GM11168 (cell line): ENCODE results near the gene MDH1.
"Not testable (repeated sequence)": the region's sequence is repeated elsewhere in the genome, so short reads cannot be mapped to it uniquely, and the experiment has no call there.

Experiments
- in situ Hi-C: fragments of 300-500 bp; cut with MboI; formaldehyde crosslinking; loops from one replicate; pipeline ENCODE4 v1.12.0; 2022; ENCODE audit warnings: low sequenced_read_pairs; ENCODE audit not compliant: unreplicated experiment

MDH1 gene

GRCh38 chr2:63588385-63589147 is at the start of gene MDH1, which contains the start of gene WDPCP:
TSS of gene MDH1 (plus strand) at chr2:63588963. CDS start at chr2:63589044, 81 bp downstream.
TSS of gene WDPCP (minus strand) at chr2:63588477. CDS start at chr2:63588271, 206 bp downstream.
- in situ Hi-C loops = no loop called here

GRCh38 chr2:63539416-63540162 is 49.2 kb upstream of the MDH1 start:
- in situ Hi-C loops = no loop called here

- in situ Hi-C loops = no loop called here
Observed at GRCh38 chr2:63544017-63544627, 44.6 kb upstream of the MDH1 start.

- in situ Hi-C loops = no loop called here
Observed at GRCh38 chr2:63545023-63545422, 43.7 kb upstream of the MDH1 start.

GRCh38 chr2:63553049-63553448 is 35.7 kb upstream of the MDH1 start:
- in situ Hi-C loops = no loop called here

GRCh38 chr2:63555299-63555698 is 33.5 kb upstream of the MDH1 start:
- in situ Hi-C loops = no loop called here

- in situ Hi-C loops = no loop called here
Observed at GRCh38 chr2:63555931-63556330, 32.8 kb upstream of the MDH1 start.

- in situ Hi-C loops = not testable (repeated sequence)
Observed at GRCh38 chr2:63557819-63558218, 30.9 kb upstream of the MDH1 start.

- in situ Hi-C loops = not testable (repeated sequence)
Observed at GRCh38 chr2:63558922-63559321, 29.8 kb upstream of the MDH1 start.

GRCh38 chr2:63562751-63563150 is 26.0 kb upstream of the MDH1 start:
- in situ Hi-C loops = no loop called here

- in situ Hi-C loops = no loop called here
Observed at GRCh38 chr2:63569740-63570139, 19.0 kb upstream of the MDH1 start.

GRCh38 chr2:63571291-63571690 is 17.5 kb upstream of the MDH1 start:
- in situ Hi-C loops = no loop called here

GRCh38 chr2:63572001-63572400 is 16.8 kb upstream of the MDH1 start:
- in situ Hi-C loops = no loop called here

- in situ Hi-C loops = not testable (repeated sequence)
Observed at GRCh38 chr2:63573026-63573425, 15.7 kb upstream of the MDH1 start.

GRCh38 chr2:63573726-63574345 is 14.9 kb upstream of the MDH1 start:
- in situ Hi-C loops = not testable (repeated sequence)

- in situ Hi-C loops = no loop called here
Observed at GRCh38 chr2:63576546-63576945, 12.2 kb upstream of the MDH1 start.

GRCh38 chr2:63578767-63579166 is 10.0 kb upstream of the MDH1 start:
- in situ Hi-C loops = no loop called here

- in situ Hi-C loops = no loop called here
Observed at GRCh38 chr2:63580651-63581297, 8.0 kb upstream of the MDH1 start.

GRCh38 chr2:63581298-63581961 is 7.3 kb upstream of the MDH1 start:
- in situ Hi-C loops = no loop called here

- in situ Hi-C loops = no loop called here
Observed at GRCh38 chr2:63582873-63583272, 5.9 kb upstream of the MDH1 start.
